GM10248 (cell line): ENCODE data around the gene HERPUD1.
"Not testable (repeated sequence)": the region's sequence is repeated elsewhere in the genome, so short reads cannot be mapped to it uniquely, and the experiment has no call there.

Experiments used
- CTCF ChIA-PET: fragments of 300-600 bp; sonication (Branson Sonifier 250); formaldehyde crosslinking; extraction: SDS; loops from one replicate; lab custom pipeline; 2021; ENCODE audit warnings: antibody characterized with exemption; lab: Yijun Ruan, JAX
- POLR2A ChIA-PET: fragments of 350-650 bp; sonication (Branson Sonifier 250); formaldehyde crosslinking; extraction: SDS; loops from one replicate; lab custom pipeline; 2020; ENCODE audit warnings: antibody characterized with exemption; lab: Yijun Ruan, JAX
- DNase-seq: peaks from one replicate; pipeline ENCODE4 v3.0.0; 2012; ENCODE audit errors: extremely low spot score
- TF ChIP-seq, protein P1 (sequence below): IDR thresholded peaks from 2 replicates; pipeline ENCODE4 v1.5.1; 2012; ENCODE audit warnings: mild to moderate bottlenecking, low read depth; ENCODE audit errors: extremely low read depth, missing control alignments, control extremely low read depth

Gene HERPUD1

GRCh38 chr16:56987692-56988091 is 55.8 kb downstream of the HERPUD1 start:
- ChIA-PET POLR2A (interaction anchor here (0.8 to 1.1 kb wide), 2 partner anchors 15 to 23 kb away, joined by 3 read pairs; no protein-coding TSS in a partner anchor), CTCF (interaction anchor here (0.8 to 20.3 kb wide), 10 partner anchors 10 to 97 kb away, joined by 3 to 376 read pairs (median 6); partner anchors contain the start of gene CETP)
- no peak for DNase-seq
- TF ChIP-seq, protein P1, sequence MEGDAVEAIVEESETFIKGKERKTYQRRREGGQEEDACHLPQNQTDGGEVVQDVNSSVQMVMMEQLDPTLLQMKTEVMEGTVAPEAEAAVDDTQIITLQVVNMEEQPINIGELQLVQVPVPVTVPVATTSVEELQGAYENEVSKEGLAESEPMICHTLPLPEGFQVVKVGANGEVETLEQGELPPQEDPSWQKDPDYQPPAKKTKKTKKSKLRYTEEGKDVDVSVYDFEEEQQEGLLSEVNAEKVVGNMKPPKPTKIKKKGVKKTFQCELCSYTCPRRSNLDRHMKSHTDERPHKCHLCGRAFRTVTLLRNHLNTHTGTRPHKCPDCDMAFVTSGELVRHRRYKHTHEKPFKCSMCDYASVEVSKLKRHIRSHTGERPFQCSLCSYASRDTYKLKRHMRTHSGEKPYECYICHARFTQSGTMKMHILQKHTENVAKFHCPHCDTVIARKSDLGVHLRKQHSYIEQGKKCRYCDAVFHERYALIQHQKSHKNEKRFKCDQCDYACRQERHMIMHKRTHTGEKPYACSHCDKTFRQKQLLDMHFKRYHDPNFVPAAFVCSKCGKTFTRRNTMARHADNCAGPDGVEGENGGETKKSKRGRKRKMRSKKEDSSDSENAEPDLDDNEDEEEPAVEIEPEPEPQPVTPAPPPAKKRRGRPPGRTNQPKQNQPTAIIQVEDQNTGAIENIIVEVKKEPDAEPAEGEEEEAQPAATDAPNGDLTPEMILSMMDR, result no peak

- TF ChIP-seq, protein P1, result no peak
- CTCF ChIA-PET, result interaction anchor here (0.6 to 20.3 kb wide), 9 partner anchors 10 to 95 kb away, joined by 3 to 376 read pairs (median 5); partner anchors contain the start of gene CETP
- DNase-seq, result no peak
- POLR2A ChIA-PET, result interaction anchor here (0.8 to 1.9 kb wide), 3 partner anchors 12 to 22 kb away, joined by 3 to 7 read pairs (median 3); no protein-coding TSS in a partner anchor
Measured at GRCh38 chr16:56988161-56988947, 56.4 kb downstream of the HERPUD1 start.

DNA sequence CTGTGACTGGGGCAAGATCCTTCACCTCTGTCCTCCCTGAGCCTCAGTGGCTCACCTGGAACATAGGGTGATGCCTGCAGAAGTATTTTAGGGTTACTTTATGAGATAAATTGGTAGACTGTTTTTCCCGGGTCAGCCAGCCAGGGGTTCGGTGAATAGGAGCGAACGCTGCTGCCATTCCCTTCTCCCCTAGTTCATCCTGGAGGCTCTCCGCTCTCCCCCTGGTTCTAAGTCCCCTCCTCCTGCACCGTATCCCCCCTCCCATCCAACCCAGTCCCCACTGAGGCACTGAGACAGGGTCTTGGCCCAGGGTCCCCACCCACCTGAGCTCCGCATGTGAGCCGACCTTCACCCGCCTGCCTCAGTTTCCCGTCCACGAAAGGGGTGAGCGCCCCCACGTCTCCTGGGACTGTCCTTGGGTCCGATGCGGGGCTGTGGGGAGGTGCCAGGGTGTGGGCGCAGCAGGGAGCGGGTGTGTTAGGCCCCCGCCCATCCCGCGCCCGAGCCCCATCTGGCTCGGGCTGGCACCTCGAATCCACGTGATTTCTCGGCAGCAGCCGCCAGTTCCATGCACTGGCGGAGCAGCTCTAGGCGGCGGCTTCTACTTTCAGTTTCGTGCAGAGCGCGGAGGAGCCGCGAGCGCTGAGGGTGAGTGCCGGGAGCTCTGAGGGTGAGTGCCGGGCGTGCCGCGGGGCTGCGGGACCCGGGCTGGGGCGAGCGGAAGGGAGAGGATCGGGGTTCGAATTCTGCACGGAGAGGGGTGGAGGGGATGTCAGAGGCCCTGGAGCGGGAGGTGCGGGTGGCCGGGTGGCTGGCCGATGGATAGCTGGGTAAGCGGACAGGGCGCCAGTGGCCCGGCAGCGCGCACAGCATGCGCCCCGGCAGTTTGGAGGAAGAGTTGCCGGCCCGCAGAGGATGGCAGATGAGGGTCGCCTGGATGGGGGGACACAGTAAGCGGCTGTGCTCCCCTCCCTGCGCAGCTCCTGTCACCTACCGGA is 57.3 kb downstream of the HERPUD1 start, which contains the start of gene NLRC5:
Gene NLRC5 (plus strand): TSS at position 610 of the 998 bp plus-strand sequence. CDS start 31,156 bp downstream, outside the sequence.
- ChIA-PET CTCF (interaction anchor here (0.6 to 20.3 kb wide), 9 partner anchors 9 to 94 kb away, joined by 3 to 376 read pairs (median 3); partner anchors contain the start of gene CETP), POLR2A (interaction anchor here (0.7 to 1.9 kb wide), 3 partner anchors 11 to 50 kb away, joined by 3 to 7 read pairs (median 3); no protein-coding TSS in a partner anchor)
- TF ChIP-seq, protein P1, result no peak
- DNase-seq, result peak; percentile 89

GRCh38 chr16:56989988-56990387 is 58.0 kb downstream of the HERPUD1 start:
- POLR2A ChIA-PET, result interaction anchor here (0.7 to 1.9 kb wide), 3 partner anchors 10 to 49 kb away, joined by 3 to 7 read pairs (median 3); no protein-coding TSS in a partner anchor
- no peak for DNase-seq
- TF ChIP-seq, protein P1, result no peak
- CTCF ChIA-PET, result interaction anchor here (1.1 to 20.3 kb wide), 5 partner anchors 14 to 94 kb away, joined by 3 to 376 read pairs (median 3); partner anchors contain the start of gene CETP

- no peak for DNase-seq
- CTCF ChIA-PET, result interaction anchor here (20.3 kb wide), 1 partner anchor 24 kb away, joined by 376 read pairs; the partner anchor contains the start of gene CETP
- POLR2A ChIA-PET, result interaction anchor here (1.9 kb wide), 1 partner anchor 9 kb away, joined by 7 read pairs; no protein-coding TSS in a partner anchor
- TF ChIP-seq, protein P1, result no peak
Measured at GRCh38 chr16:56990407-56991286, 58.7 kb downstream of the HERPUD1 start.

GRCh38 chr16:56992431-56992830 is 60.5 kb downstream of the HERPUD1 start:
- DNase-seq, result not testable (repeated sequence)
- ChIA-PET CTCF (interaction anchor here (1.0 to 2.1 kb wide), 6 partner anchors 13 to 53 kb away, joined by 3 to 8 read pairs (median 3); no protein-coding TSS in a partner anchor), POLR2A (interaction anchor here (0.7 kb wide), 1 partner anchor 19 kb away, joined by 3 read pairs; no protein-coding TSS in a partner anchor)
